Astrocyte (in vitro differentiated cells and primary cell): Measurements from ENCODE around the gene GHRH. TPM values are rescaled to one million over a fixed set of nuclear protein-coding genes. Genes with fewer than 3 reads are reported as not detected.

Source experiments
- DNase-seq: peaks from one replicate; pipeline ENCODE4 v3.0.0-alpha.2; 2010; ENCODE audit warnings: low read depth
- FAIRE-seq: peaks from 2 replicates; lab custom pipeline; 2011; peaks lifted over from hg19 to GRCh38; lab: Jason Lieb, UNC
- H2AFZ ChIP-seq: 2 replicates; pipeline ENCODE4 v1.6.0; 2012; ENCODE audit warnings: low read depth, low read length, inconsistent platforms
- H3K27ac ChIP-seq: 2 replicates; pipeline ENCODE4 v1.5.1; 2011; ENCODE audit warnings: low read depth, low read length, inconsistent platforms
- H3K27me3 ChIP-seq: 2 replicates; pipeline ENCODE4 v1.6.0; 2011; ENCODE audit warnings: low read length, inconsistent platforms; ENCODE audit not compliant: insufficient read depth
- H3K36me3 ChIP-seq: 2 replicates; pipeline ENCODE4 v1.5.1; 2011; ENCODE audit warnings: low read length, inconsistent platforms; ENCODE audit not compliant: insufficient read depth
- H3K4me1 ChIP-seq: 2 replicates; pipeline ENCODE4 v1.5.1; 2011; ENCODE audit warnings: low read length, inconsistent platforms; ENCODE audit not compliant: insufficient read depth
- H3K4me2 ChIP-seq: 2 replicates; pipeline ENCODE4 v1.6.0; 2012; ENCODE audit warnings: low read length, inconsistent platforms
- H3K4me3 ChIP-seq: 2 replicates; pipeline ENCODE4 v1.5.1; 2011; ENCODE audit warnings: low read depth, mild to moderate bottlenecking, low read length, inconsistent platforms; ENCODE audit not compliant: insufficient read depth
- H3K79me2 ChIP-seq: 2 replicates; pipeline ENCODE4 v1.6.0; 2012; ENCODE audit warnings: mild to moderate bottlenecking, low read length, inconsistent platforms; ENCODE audit not compliant: insufficient read depth
- H3K9ac ChIP-seq: 2 replicates; pipeline ENCODE4 v1.6.0; 2012; ENCODE audit warnings: mild to moderate bottlenecking, low read length, inconsistent platforms
- H3K9me3 ChIP-seq: 2 replicates; pipeline ENCODE4 v1.5.1; 2012; ENCODE audit warnings: low read depth, mild to moderate bottlenecking, low read length, inconsistent platforms; ENCODE audit not compliant: insufficient read depth
- H4K20me1 ChIP-seq: 2 replicates; pipeline ENCODE4 v1.6.0; 2012; ENCODE audit warnings: low read length, inconsistent platforms; ENCODE audit not compliant: insufficient read depth
- H3K27ac Mint-ChIP-seq: one replicate; pipeline ENCODE4 v1.8.0; 2021; ENCODE audit warnings: mild to moderate bottlenecking, mixed read lengths; ENCODE audit not compliant: unreplicated experiment
- H3K27me3 Mint-ChIP-seq: one replicate; pipeline ENCODE4 v1.8.0; 2021; ENCODE audit warnings: low read depth, mixed read lengths; ENCODE audit not compliant: unreplicated experiment
- H3K36me3 Mint-ChIP-seq: one replicate; pipeline ENCODE4 v1.8.0; 2021; ENCODE audit warnings: low read depth, mixed read lengths; ENCODE audit not compliant: unreplicated experiment
- H3K4me1 Mint-ChIP-seq: one replicate; pipeline ENCODE4 v1.8.0; 2021; ENCODE audit warnings: low read depth, mixed read lengths; ENCODE audit not compliant: unreplicated experiment
- H3K4me3 Mint-ChIP-seq: one replicate; pipeline ENCODE4 v1.8.0; 2021; ENCODE audit warnings: mild to moderate bottlenecking, moderate library complexity, mixed read lengths; ENCODE audit not compliant: unreplicated experiment
- H3K9me3 Mint-ChIP-seq: one replicate; pipeline ENCODE4 v1.8.0; 2021; ENCODE audit warnings: mild to moderate bottlenecking, mixed read lengths; ENCODE audit not compliant: unreplicated experiment
- EZH2 ChIP-seq: IDR thresholded peaks from 2 replicates; pipeline ENCODE4 v1.6.1; 2012; ENCODE audit warnings: mild to moderate bottlenecking, low read length, inconsistent platforms; ENCODE audit not compliant: insufficient read depth
- total RNA-seq: library from RNA; stranded (reverse); gene quantifications from 2 replicates; pipeline ENCODE4 v1.2.1, GENCODE V29; 2021
- TF ChIP-seq, protein P1 (sequence below): IDR thresholded peaks from 2 replicates; pipeline ENCODE4 v1.5.1; 2011; ENCODE audit warnings: low read depth, mild to moderate bottlenecking, inconsistent platforms, low read length, moderate library complexity; ENCODE audit not compliant: insufficient read depth

GHRH gene
- total RNA-seq, 1 donor from 2014 or later: not detected

DNA sequence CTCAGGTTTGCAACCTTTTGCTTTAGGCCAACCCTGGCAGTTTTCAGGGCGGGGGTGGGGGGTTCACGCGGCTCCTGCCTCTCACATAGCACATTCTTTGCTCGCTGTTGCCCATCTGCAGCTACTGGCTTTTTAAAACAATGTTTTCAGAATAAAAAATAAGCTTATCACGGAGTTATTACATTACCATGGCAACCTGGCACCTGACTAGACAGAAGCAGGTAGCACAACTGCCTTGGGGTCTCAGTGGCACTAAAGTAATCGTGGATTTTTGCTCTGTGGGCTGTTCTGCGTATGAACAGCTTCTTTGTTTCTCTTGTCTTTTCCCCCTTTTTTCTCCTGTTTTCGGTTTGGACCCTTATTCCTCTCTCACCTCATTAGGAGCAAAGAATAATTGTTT, 18.8 kb upstream of the GHRH start:
- no peak overlapping the region for H3K27ac Mint-ChIP-seq
- no peaks in the 10 kb centered on the region for H3K9me3 ChIP-seq

DNA sequence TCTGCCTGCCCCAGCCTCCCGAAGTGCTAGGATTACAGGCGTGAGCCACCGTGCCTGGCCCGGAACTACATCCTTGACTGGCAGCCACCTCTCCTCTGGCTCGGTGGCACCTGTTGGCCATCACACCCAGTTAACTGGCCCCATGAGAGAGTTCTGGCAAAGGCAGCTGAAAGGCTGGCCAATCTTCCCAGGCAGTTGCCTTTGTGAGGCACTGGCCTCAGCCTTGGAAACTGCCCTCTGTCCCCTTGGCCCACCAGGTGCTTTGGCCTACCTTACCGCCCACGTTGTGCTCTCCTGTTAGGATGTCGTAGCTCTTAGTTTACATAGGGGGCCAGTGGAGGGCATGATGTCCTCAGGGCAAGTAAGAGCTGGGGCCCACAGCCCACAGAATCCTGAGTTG, 18.2 kb upstream of the GHRH start:
- H3K9me3 Mint-ChIP-seq: no peaks in the 10 kb centered on the region
- Histone ChIP-seq H3K9me3 (no peaks in the 10 kb centered on the region), H3K4me3 (no peak overlapping the region), H3K27ac (no peak overlapping the region), H3K4me2 (no peak overlapping the region), H4K20me1 (no peaks in the 10 kb centered on the region), H3K4me1 (no peaks in the 10 kb centered on the region), H3K36me3 (no peaks in the 10 kb centered on the region), H3K27me3 (no peaks in the 10 kb centered on the region), H3K79me2 (no peaks in the 10 kb centered on the region), H3K9ac (no peak overlapping the region), H2AFZ (no peak overlapping the region)
- peaks cover 2% of the 10 kb centered on the region for H3K27me3 Mint-ChIP-seq
- no peak overlapping the region for H3K27ac Mint-ChIP-seq
- no peak for DNase-seq
- FAIRE-seq: no peak
- H3K36me3 Mint-ChIP-seq: no peaks in the 10 kb centered on the region
- H3K4me1 Mint-ChIP-seq: no peaks in the 10 kb centered on the region
- TF ChIP-seq EZH2: no peak
- TF ChIP-seq, protein P1, sequence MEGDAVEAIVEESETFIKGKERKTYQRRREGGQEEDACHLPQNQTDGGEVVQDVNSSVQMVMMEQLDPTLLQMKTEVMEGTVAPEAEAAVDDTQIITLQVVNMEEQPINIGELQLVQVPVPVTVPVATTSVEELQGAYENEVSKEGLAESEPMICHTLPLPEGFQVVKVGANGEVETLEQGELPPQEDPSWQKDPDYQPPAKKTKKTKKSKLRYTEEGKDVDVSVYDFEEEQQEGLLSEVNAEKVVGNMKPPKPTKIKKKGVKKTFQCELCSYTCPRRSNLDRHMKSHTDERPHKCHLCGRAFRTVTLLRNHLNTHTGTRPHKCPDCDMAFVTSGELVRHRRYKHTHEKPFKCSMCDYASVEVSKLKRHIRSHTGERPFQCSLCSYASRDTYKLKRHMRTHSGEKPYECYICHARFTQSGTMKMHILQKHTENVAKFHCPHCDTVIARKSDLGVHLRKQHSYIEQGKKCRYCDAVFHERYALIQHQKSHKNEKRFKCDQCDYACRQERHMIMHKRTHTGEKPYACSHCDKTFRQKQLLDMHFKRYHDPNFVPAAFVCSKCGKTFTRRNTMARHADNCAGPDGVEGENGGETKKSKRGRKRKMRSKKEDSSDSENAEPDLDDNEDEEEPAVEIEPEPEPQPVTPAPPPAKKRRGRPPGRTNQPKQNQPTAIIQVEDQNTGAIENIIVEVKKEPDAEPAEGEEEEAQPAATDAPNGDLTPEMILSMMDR: no peak
- no peak overlapping the region for H3K4me3 Mint-ChIP-seq

More for the DNA sequence above, 18.8 kb upstream of the GHRH start:
- H3K4me2 ChIP-seq: no peak overlapping the region
- H3K79me2 ChIP-seq: no peaks in the 10 kb centered on the region
- H3K4me3 ChIP-seq: no peak overlapping the region
- H2AFZ ChIP-seq: no peak overlapping the region
- H3K9ac ChIP-seq: no peak overlapping the region
- no peaks in the 10 kb centered on the region for H3K36me3 Mint-ChIP-seq
- FAIRE-seq (no peak), DNase-seq (no peak)
- H4K20me1 ChIP-seq: no peaks in the 10 kb centered on the region
- TF ChIP-seq, protein P1: no peak
- TF ChIP-seq EZH2: no peak
- H3K9me3 Mint-ChIP-seq: no peaks in the 10 kb centered on the region
- no peaks in the 10 kb centered on the region for H3K36me3 ChIP-seq
- no peak overlapping the region for H3K27ac ChIP-seq
- H3K4me1 ChIP-seq: no peaks in the 10 kb centered on the region
- H3K4me3 Mint-ChIP-seq: no peak overlapping the region
- H3K27me3 ChIP-seq: no peaks in the 10 kb centered on the region
- no peaks in the 10 kb centered on the region for H3K4me1 Mint-ChIP-seq
- H3K27me3 Mint-ChIP-seq: peaks cover 2% of the 10 kb centered on the region

DNA sequence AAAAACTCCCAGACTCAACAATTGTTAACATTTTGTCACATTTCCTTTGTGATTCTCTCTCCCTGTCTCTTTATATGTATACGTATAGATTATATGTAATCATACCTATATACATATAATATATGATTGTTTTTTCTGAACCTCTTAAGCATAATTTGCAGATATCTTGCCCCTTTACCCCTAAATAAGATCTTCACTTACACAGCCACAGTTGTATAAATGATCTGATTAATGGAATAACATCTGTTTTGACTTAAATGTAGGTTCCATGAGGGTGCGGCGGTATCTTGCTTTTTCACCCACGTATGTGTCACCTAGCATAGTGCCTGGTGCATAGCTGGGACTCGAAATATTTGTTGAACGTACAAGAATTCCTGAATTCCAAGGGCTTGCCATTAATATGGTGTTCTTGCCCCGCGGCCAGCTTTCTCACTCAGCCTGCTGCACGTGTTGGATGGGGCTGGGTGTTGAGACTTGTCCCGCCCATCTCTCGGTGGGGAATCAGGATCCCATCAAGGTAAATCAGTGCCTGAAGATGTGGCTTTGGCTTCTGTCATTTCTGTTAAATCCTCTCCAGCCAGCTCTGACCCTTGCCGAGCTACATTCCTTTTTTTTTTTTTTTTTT, 17.5 kb upstream of the GHRH start:
- Mint-ChIP-seq H3K4me3 (no peak overlapping the region), H3K4me1 (no peaks in the 10 kb centered on the region)

More for the DNA sequence above, 17.5 kb upstream of the GHRH start:
- H3K27ac ChIP-seq: no peak overlapping the region
- H3K9me3 ChIP-seq: no peaks in the 10 kb centered on the region
- no peak overlapping the region for H3K27ac Mint-ChIP-seq
- peaks cover 2% of the 10 kb centered on the region for H3K27me3 Mint-ChIP-seq
- no peak overlapping the region for H3K9ac ChIP-seq
- no peaks in the 10 kb centered on the region for H3K79me2 ChIP-seq
- H3K9me3 Mint-ChIP-seq: no peaks in the 10 kb centered on the region
- H3K4me1 ChIP-seq: no peaks in the 10 kb centered on the region
- no peaks in the 10 kb centered on the region for H4K20me1 ChIP-seq
- H2AFZ ChIP-seq: no peak overlapping the region
- H3K36me3 ChIP-seq: no peaks in the 10 kb centered on the region
- no peaks in the 10 kb centered on the region for H3K27me3 ChIP-seq
- no peak overlapping the region for H3K4me2 ChIP-seq
- no peak for TF ChIP-seq EZH2
- TF ChIP-seq, protein P1: no peak
- no peaks in the 10 kb centered on the region for H3K36me3 Mint-ChIP-seq
- no peak for FAIRE-seq
- DNase-seq: peak; percentile 14
- H3K4me3 ChIP-seq: no peak overlapping the region
